CD14-positive monocyte (primary cell): Measurements from ENCODE around the gene LIN7B. TPM values are rescaled to one million over a fixed set of nuclear protein-coding genes. Genes with fewer than 3 reads are reported as not detected.

Experiments
- DNase-seq, 3 donors: peaks; one replicate each; pipeline ENCODE4 v3.0.0-alpha.2; 2011 to 2022
- H2AFZ ChIP-seq: 2 replicates; pipeline ENCODE4 v1.6.0; 2012; ENCODE audit warnings: mild to moderate bottlenecking, low read depth, low read length, inconsistent platforms; ENCODE audit not compliant: insufficient read depth, poor library complexity, severe bottlenecking
- H3K27ac ChIP-seq, 2 donors: 1 replicate in 1 of 2; 2 replicates in 1 of 2; pipeline ENCODE4 v1.5.1; 2012 to 2013; ENCODE audit warnings: low read length in 2 of 2, control low read depth in 1 of 2, inconsistent platforms in 1 of 2, low read depth in 1 of 2, mild to moderate bottlenecking in 1 of 2
- H3K27me3 ChIP-seq, 2 donors: one replicate each; pipeline versions ENCODE4 v1.6.0 to v1.6.1; 2011 to 2013; ENCODE audit warnings: low read length in 2 of 2; ENCODE audit not compliant: control insufficient read depth in 2 of 2, insufficient read depth in 2 of 2
- H3K36me3 ChIP-seq, 2 donors: replicated peaks in 1 of 2; 1 replicate in 1 of 2; 2 replicates in 1 of 2; pipeline versions ENCODE4 v1.5.1 to v1.6.1; 2012 to 2013; ENCODE audit warnings: low read length in 2 of 2, control low read depth in 1 of 2, inconsistent platforms in 1 of 2, mild to moderate bottlenecking in 1 of 2; ENCODE audit not compliant: insufficient read depth in 2 of 2, control insufficient read depth in 1 of 2
- H3K4me1 ChIP-seq, 2 donors: 1 replicate in 1 of 2; 2 replicates in 1 of 2; pipeline versions ENCODE4 v1.5.1 to v1.6.1; 2012 to 2013; ENCODE audit warnings: low read length in 2 of 2, control low read depth in 1 of 2, inconsistent platforms in 1 of 2, mild to moderate bottlenecking in 1 of 2, moderate library complexity in 1 of 2; ENCODE audit not compliant: insufficient read depth in 2 of 2, control insufficient read depth in 1 of 2
- H3K4me2 ChIP-seq: replicated peaks from 2 replicates; pipeline ENCODE3; 2012; ENCODE audit warnings: low read length, moderate library complexity, mild to moderate bottlenecking; ENCODE audit not compliant: poor library complexity, severe bottlenecking; ENCODE audit errors: extremely low read depth
- H3K4me3 ChIP-seq, 3 experiments: fragments of 200-600 bp in 1 of 3; sonication (generic) in 1 of 3; replicated peaks in 1 of 3; 1 replicate in 2 of 3; 2 replicates in 1 of 3; pipeline ENCODE4 v1.5.1; 2011 to 2013; ENCODE audit warnings: low read length in 3 of 3, mild to moderate bottlenecking in 3 of 3, control low read depth in 2 of 3, low read depth in 2 of 3, inconsistent platforms in 1 of 3, moderate library complexity in 1 of 3
- H3K79me2 ChIP-seq: 2 replicates; pipeline ENCODE4 v1.6.0; 2012; ENCODE audit warnings: mild to moderate bottlenecking, control low read depth, inconsistent platforms, low read length, moderate library complexity; ENCODE audit not compliant: insufficient read depth
- H3K9ac ChIP-seq: 2 replicates; pipeline ENCODE4 v1.6.0; 2017; ENCODE audit warnings: low read length, mild to moderate bottlenecking; ENCODE audit not compliant: insufficient read depth, poor library complexity, severe bottlenecking
- H3K9me3 ChIP-seq, 2 donors: replicated peaks in 1 of 2; 1 replicate in 1 of 2; 2 replicates in 1 of 2; pipeline versions ENCODE4 v1.5.1 to v1.6.1; 2012 to 2013; ENCODE audit warnings: low read length in 2 of 2, control low read depth in 1 of 2; ENCODE audit not compliant: control insufficient read depth in 1 of 2, insufficient read depth in 1 of 2
- H4K20me1 ChIP-seq: 2 replicates; pipeline ENCODE4 v1.6.0; 2012; ENCODE audit warnings: mild to moderate bottlenecking, low read length, control low read depth, moderate library complexity; ENCODE audit not compliant: insufficient read depth
- H3K27ac Mint-ChIP-seq, 7 donors: one replicate each; pipeline ENCODE4 v1.8.0; 2020; ENCODE audit warnings: mild to moderate bottlenecking in 7 of 7, mixed read lengths in 7 of 7, moderate library complexity in 6 of 7, inconsistent platforms in 2 of 7
- H3K27me3 Mint-ChIP-seq, 3 donors: one replicate each; pipeline ENCODE4 v1.8.0; 2021 to 2022; ENCODE audit warnings: low read depth in 3 of 3, mild to moderate bottlenecking in 3 of 3, mixed read lengths in 3 of 3, moderate library complexity in 3 of 3, inconsistent platforms in 1 of 3
- H3K36me3 Mint-ChIP-seq, 2 donors: one replicate each; pipeline ENCODE4 v1.8.0; 2020; ENCODE audit warnings: mixed read lengths in 2 of 2, inconsistent platforms in 1 of 2, mild to moderate bottlenecking in 1 of 2
- H3K4me1 Mint-ChIP-seq: one replicate; pipeline ENCODE4 v1.8.0; 2020; ENCODE audit warnings: mild to moderate bottlenecking, mixed read lengths
- H3K4me3 Mint-ChIP-seq, 2 donors: one replicate each; pipeline ENCODE4 v1.8.0; 2020; ENCODE audit warnings: mild to moderate bottlenecking in 2 of 2, mixed read lengths in 2 of 2, moderate library complexity in 1 of 2
- H3K9me3 Mint-ChIP-seq, 7 donors: one replicate each; pipeline ENCODE4 v1.8.0; 2020 to 2022; ENCODE audit warnings: mixed read lengths in 7 of 7, mild to moderate bottlenecking in 6 of 7, moderate library complexity in 6 of 7, inconsistent platforms in 2 of 7
- CTCF ChIP-seq: fragments of 200-600 bp; IDR thresholded peaks from one replicate; pipeline ENCODE4 v1.8.0; 2022; ENCODE audit warnings: antibody characterized with exemption, mild to moderate bottlenecking
- WGBS: methylation state at CpG from one replicate; pipeline ENCODE4 v1.1.5; 2013; ENCODE audit warnings: missing lambda C conversion rate; ENCODE audit not compliant: insufficient coverage; 5-methylcytosine and 5-hydroxymethylcytosine counted together
- intact Hi-C, 2 donors: fragments of 100-400 bp; cut with micrococcal nuclease; formaldehyde crosslinking; loops; one replicate each; pipeline versions ENCODE4 v1.15.0 to v1.15.1; 2023
- polyA plus RNA-seq, 3 donors: library from polyadenylated mRNA; depleted of rRNA in 1 of 3; unstranded in 2 of 3; stranded (reverse) in 1 of 3; fragments of 300-500 nt in 2 of 3; fragments of >200 nt in 1 of 3; fragmentation: Illumina TruSeq in 2 of 3; gene quantifications; 1 replicate in 2 of 3; 2 replicates in 1 of 3; pipeline ENCODE4 v1.2.3, GENCODE V29; 2012 to 2021

The LIN7B gene
- polyA plus RNA-seq, 3 donors: 4.1 to 9.2 (median 4.2) TPM

GRCh38 chr19:49081273-49081672 lies 32.9 kb upstream of the LIN7B start:
- H3K9ac ChIP-seq: no peak overlapping the region
- Mint-ChIP-seq H3K9me3 (no peaks in the 10 kb centered on the region), H3K4me1 (peaks cover 8% of the 10 kb centered on the region), H3K27me3 (peaks cover 2 to 12% (median 3%) of the 10 kb centered on the region in 3 donors), H3K36me3 (no peaks in the 10 kb centered on the region), H3K27ac (no peak overlapping the region), H3K4me3 (no peak overlapping the region)
- peaks cover 10% of the 10 kb centered on the region for H3K79me2 ChIP-seq
- intact Hi-C loops: loop anchor here in 1 of 2 donors (10.0 kb wide), 1 partner anchor 374 kb away; the partner anchor contains the start of genes ALDH16A1 and PIH1D1
- peaks cover 11% of the 10 kb centered on the region in 2 donors for H3K4me1 ChIP-seq
- WGBS: no CpG with 5 or more reads among the region's 1 CpG
- H3K27me3 ChIP-seq: no peaks in the 10 kb centered on the region
- no peak for TF ChIP-seq CTCF
- no peaks in the 10 kb centered on the region for H3K36me3 ChIP-seq
- no peak overlapping the region for H2AFZ ChIP-seq
- no peak overlapping the region for H3K27ac ChIP-seq
- H3K4me3 ChIP-seq: no peak overlapping the region
- no peak overlapping the region for H3K4me2 ChIP-seq
- DNase-seq: no peak
- no peaks in the 10 kb centered on the region for H3K9me3 ChIP-seq
- H4K20me1 ChIP-seq: peaks cover 10% of the 10 kb centered on the region

GRCh38 chr19:49084206-49085019 lies 29.8 kb upstream of the LIN7B start:
- WGBS: 71% methylated on average over 18 of the region's 26 CpGs
- no peak for TF ChIP-seq CTCF
- H3K27ac Mint-ChIP-seq: peak overlapping the region in 6 of 7 donors; percentile 77 to 95 (median 89)
- Histone ChIP-seq H3K4me3 (peak overlapping the region; percentile 62 to 93 (median 71)), H3K27me3 (no peaks in the 10 kb centered on the region), H3K27ac (peak overlapping the region; percentile 61 to 84), H3K9ac (peak overlapping the region; percentile 84), H3K36me3 (peaks cover 9 to 20% of the 10 kb centered on the region in 2 donors), H3K79me2 (peaks cover 39% of the 10 kb centered on the region), H4K20me1 (peaks cover 39% of the 10 kb centered on the region), H2AFZ (peak overlapping the region; percentile 82), H3K4me2 (peak overlapping the region; percentile 96), H3K9me3 (no peaks in the 10 kb centered on the region), H3K4me1 (peaks cover 18 to 22% of the 10 kb centered on the region in 2 donors)
- no peaks in the 10 kb centered on the region for H3K9me3 Mint-ChIP-seq
- peaks cover 2 to 4% (median 2%) of the 10 kb centered on the region in 3 donors for H3K27me3 Mint-ChIP-seq
- peaks cover 21% of the 10 kb centered on the region for H3K4me1 Mint-ChIP-seq
- no peak for DNase-seq
- intact Hi-C loops: loop anchor here in 1 of 2 donors (10.0 kb wide), 1 partner anchor 370 kb away; the partner anchor contains the start of genes ALDH16A1 and PIH1D1
- peak overlapping the region; percentile 91 to 94 for H3K4me3 Mint-ChIP-seq
- peaks cover 8 to 23% of the 10 kb centered on the region in 2 donors for H3K36me3 Mint-ChIP-seq
